OCI-LY3 (cell line): ENCODE results near the gene SYNJ1.

Source experiments
- CTCF ChIP-seq: fragments of 200-600, 300-600 bp; sonication (generic); IDR thresholded peaks from 2 replicates; pipeline ENCODE4 v1.5.1; 2014; ENCODE audit warnings: antibody characterized with exemption, low read length, low read depth
- EZH2phosphoT487 ChIP-seq: fragments of 200-600 bp; shearing (Covaris generic); IDR thresholded peaks from 2 replicates; pipeline ENCODE4 v1.6.1; 2018; ENCODE audit warnings: antibody characterized with exemption, mixed run types, low read depth

GRCh38 chr21:32772281-32773047 lies 44.7 kb upstream of the SYNJ1 start:
- TF ChIP-seq CTCF = no peak
- TF ChIP-seq EZH2phosphoT487 = no peak
